ENCODE results near the gene TAC1. TPM values are rescaled to one million over a fixed set of nuclear protein-coding genes. Genes with fewer than 3 reads are reported as not detected.

TAC1 gene
- total and polyA plus RNA-seq, 2 donors (not counting 3 experiments of a cell fraction or from before 2014, with no cell fraction given): not detected

DNA sequence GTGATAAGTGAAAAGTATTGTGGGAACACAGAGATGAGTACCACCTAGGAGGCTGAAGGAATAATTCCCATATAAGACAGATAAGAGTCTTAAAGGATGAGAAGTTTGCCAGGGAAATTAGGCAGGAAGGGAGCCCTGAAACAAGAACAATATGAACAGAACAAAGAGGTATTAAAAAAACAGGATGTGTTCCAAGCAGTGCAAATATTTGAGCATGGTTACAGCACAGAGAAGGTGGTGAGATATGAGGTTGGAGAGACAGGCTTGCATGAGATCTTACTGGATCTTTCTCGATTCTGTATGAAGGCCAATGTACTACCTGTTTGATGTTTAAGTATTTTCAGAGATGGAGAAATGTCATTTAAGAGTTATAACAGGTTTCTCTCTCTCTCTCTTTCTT lies 20.3 kb downstream of the TAC1 start:
- H3K79me2 ChIP-seq (ENCODE audit: control insufficient read depth, insufficient read depth, low read length): no peaks in the 10 kb centered on the region
- no peaks in the 10 kb centered on the region for H3K9me3 ChIP-seq (replicated peaks; ENCODE audit: control insufficient read depth, insufficient read depth, low read length)
- no peaks in the 10 kb centered on the region for H3K4me1 ChIP-seq (ENCODE audit: control insufficient read depth, extremely low read depth, insufficient read depth, low read length)
- no peaks in the 10 kb centered on the region for H3K36me3 ChIP-seq (ENCODE audit: control insufficient read depth in 2 of 2, extremely low read depth in 1 of 2, insufficient read depth in 2 of 2, low read length in 2 of 2)
- H3K9me1 ChIP-seq (replicated peaks; ENCODE audit: control insufficient read depth, extremely low read depth, insufficient read depth, low read length): no peaks in the 10 kb centered on the region
- TF ChIP-seq, protein P1, sequence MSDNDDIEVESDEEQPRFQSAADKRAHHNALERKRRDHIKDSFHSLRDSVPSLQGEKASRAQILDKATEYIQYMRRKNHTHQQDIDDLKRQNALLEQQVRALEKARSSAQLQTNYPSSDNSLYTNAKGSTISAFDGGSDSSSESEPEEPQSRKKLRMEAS (IDR thresholded peaks at IDR 0.05; ENCODE audit: insufficient read depth, insufficient read length): no peak
- TF ChIP-seq EZH2 (IDR thresholded peaks at IDR 0.05; ENCODE audit: borderline replicate concordance, low read depth, low read length, severe bottlenecking) (no peak), JUN (IDR thresholded peaks at IDR 0.05; ENCODE audit: borderline replicate concordance, insufficient read depth, insufficient read length, low read depth) (no peak), POLR2AphosphoS5 (IDR thresholded peaks at IDR 0.05; ENCODE audit: insufficient read depth, low read depth, low read length) (no peak), POLR2A (IDR thresholded peaks at IDR 0.05; ENCODE audit: low read depth, low read length) (no peak), GATA2 (IDR thresholded peaks at IDR 0.05; ENCODE audit: insufficient read depth, insufficient read length, low read depth, low read length) (no peak), MYC (IDR thresholded peaks at IDR 0.05; ENCODE audit: low read depth, low read length) (no peak), FOS (IDR thresholded peaks at IDR 0.05; ENCODE audit: borderline replicate concordance, insufficient read depth, low read length) (no peak)
- TF ChIP-seq, protein P2, sequence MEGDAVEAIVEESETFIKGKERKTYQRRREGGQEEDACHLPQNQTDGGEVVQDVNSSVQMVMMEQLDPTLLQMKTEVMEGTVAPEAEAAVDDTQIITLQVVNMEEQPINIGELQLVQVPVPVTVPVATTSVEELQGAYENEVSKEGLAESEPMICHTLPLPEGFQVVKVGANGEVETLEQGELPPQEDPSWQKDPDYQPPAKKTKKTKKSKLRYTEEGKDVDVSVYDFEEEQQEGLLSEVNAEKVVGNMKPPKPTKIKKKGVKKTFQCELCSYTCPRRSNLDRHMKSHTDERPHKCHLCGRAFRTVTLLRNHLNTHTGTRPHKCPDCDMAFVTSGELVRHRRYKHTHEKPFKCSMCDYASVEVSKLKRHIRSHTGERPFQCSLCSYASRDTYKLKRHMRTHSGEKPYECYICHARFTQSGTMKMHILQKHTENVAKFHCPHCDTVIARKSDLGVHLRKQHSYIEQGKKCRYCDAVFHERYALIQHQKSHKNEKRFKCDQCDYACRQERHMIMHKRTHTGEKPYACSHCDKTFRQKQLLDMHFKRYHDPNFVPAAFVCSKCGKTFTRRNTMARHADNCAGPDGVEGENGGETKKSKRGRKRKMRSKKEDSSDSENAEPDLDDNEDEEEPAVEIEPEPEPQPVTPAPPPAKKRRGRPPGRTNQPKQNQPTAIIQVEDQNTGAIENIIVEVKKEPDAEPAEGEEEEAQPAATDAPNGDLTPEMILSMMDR (IDR thresholded peaks at IDR 0.05; ENCODE audit: extremely low read depth in 1 of 2, insufficient read depth in 1 of 2, low read depth in 1 of 2, low read length in 2 of 2): no peak
- FAIRE-seq (no peak), DNase-seq (ENCODE audit: low read depth, low spot score) (no peak)
- no peak overlapping the region for H3K4me3 ChIP-seq (replicated peaks in 1 of 3; ENCODE audit: insufficient read depth in 1 of 3, low read depth in 1 of 3, low read length in 3 of 3)
- ChIA-PET CTCF (no interaction called here), POLR2A (no interaction called here)
- no peaks in the 10 kb centered on the region for H4K20me1 ChIP-seq (replicated peaks; ENCODE audit: control insufficient read depth, extremely low read depth, insufficient read depth, low read length)
- dilution Hi-C loops (cut with MboI; ENCODE audit: extremely low pct_ligation_motif_present, low sequenced_read_pairs): no loop called here
- no peak overlapping the region for H3K4me2 ChIP-seq (ENCODE audit: insufficient read depth, low read length)
- H2AFZ ChIP-seq (ENCODE audit: low read depth, low read length): no peak overlapping the region
- no TSS peak for BruUV-seq (replicated peaks)
- H3K9ac ChIP-seq (replicated peaks; ENCODE audit: extremely low read depth, insufficient read depth, low read length): no peak overlapping the region
- intact Hi-C loops (cut with micrococcal nuclease): no loop called here
- no peaks in the 10 kb centered on the region for H3K27me3 ChIP-seq (ENCODE audit: control insufficient read depth in 2 of 2, insufficient read depth in 2 of 2, low read length in 2 of 2)
- no peak overlapping the region for H3K27ac ChIP-seq (ENCODE audit: insufficient read depth, low read depth, low read length)

All from endothelial cell of umbilical vein (primary cell).